Colonic mucosa (tissue), 4 donors: ENCODE measurements around the gene SNX14. TPM values are rescaled to one million over a fixed set of nuclear protein-coding genes. Genes with fewer than 3 reads are reported as not detected.

ENCODE experiments used
- DNase-seq: peaks from one replicate; pipeline ENCODE4 v3.0.0-alpha.2; 2020
- H3K27ac ChIP-seq: fragments of 200-600 bp; one replicate; pipeline ENCODE4 v1.8.0; 2021
- H3K27me3 ChIP-seq: fragments of 200-600 bp; one replicate; pipeline ENCODE4 v1.8.0; 2021
- H3K36me3 ChIP-seq: fragments of 200-600 bp; one replicate; pipeline ENCODE4 v1.8.0; 2021
- H3K4me1 ChIP-seq: fragments of 200-600 bp; one replicate; pipeline ENCODE4 v1.8.0; 2021; ENCODE audit warnings: mild to moderate bottlenecking
- H3K4me3 ChIP-seq: fragments of 200-600 bp; one replicate; pipeline ENCODE4 v1.8.0; 2021
- H3K9ac ChIP-seq, 2 donors: one replicate each; pipeline ENCODE4 v1.7.0; 2013; ENCODE audit warnings: control low read depth in 2 of 2, low read depth in 2 of 2, low read length in 2 of 2
- H3K9me3 ChIP-seq: fragments of 200-600 bp; one replicate; pipeline ENCODE4 v1.8.0; 2021
- intact Hi-C: fragments of 100-400 bp; cut with DNase I; formaldehyde crosslinking; loops from one replicate; pipeline ENCODE4 v1.14.1; 2022
- total RNA-seq, 2 donors: library from RNA; stranded (reverse); fragmentation: NEBNext Ultra II Directional in 1 of 2; extraction: Animal tissue kit (Norgen Biotek cat#: 25700) in 1 of 2; gene quantifications; one replicate each; pipeline ENCODE4 v1.2.1, GENCODE V29; 2021
- TF ChIP-seq, protein P1 (sequence below): fragments of 200-600 bp; IDR thresholded peaks from one replicate; pipeline ENCODE4 v1.8.0; 2022; ENCODE audit warnings: antibody characterized with exemption, mild to moderate bottlenecking
- donor health status: healthy.
- donor health status: DM: no; HTN: no; CAD: no.
- donor health status: DM: no; HTN: no; CAD: no.

Gene SNX14
- total RNA-seq, 2 donors from 2014 or later = 52.5 to 80.6 TPM

DNA sequence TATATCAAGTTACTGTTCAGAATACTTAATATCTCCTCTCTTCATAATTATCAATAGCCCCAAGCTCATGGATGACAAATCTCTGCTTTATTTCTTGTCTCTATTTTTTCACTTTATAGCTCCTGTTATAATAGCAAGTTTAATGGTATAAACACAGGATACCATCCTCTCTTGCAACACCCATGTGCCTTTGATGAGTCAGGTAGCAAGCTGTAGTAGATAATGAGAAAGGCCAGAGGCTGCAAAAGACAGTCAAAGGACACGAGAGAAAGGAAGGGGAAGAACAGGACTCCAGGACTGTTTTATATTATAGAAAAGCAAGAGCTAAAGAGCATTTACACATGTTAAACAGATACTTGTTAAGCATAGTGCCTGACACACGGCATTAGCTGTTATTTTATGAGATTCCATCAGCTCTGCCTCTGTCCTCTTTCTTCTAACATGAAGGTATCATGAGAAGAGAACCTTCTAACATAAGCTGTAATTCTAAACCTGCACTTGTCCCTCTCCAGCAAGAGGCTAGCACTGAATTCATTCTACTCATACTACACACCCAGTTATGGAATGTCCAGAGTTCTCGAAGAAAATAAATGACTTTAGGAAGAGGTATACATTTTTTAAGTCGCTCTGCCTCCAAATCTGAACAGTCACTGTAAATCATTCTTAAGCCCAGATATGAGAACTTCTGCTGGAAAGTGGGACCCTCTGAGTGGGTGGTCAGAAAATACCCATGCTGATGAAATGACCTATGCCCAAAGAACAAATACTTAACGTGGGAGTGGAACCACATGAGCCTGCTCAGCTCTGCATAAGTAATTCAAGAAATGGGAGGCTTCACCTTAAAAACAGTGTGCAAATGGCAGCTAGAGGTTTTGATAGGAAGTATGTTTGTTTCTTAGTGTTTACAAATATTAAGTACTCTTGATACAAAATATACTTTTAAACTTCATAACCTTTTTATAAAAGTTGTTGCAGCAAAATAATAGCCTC is 98.8 kb downstream of the SNX14 start:
- Histone ChIP-seq H3K9ac (no peak overlapping the region), H3K27me3 (no peaks in the 10 kb centered on the region), H3K36me3 (no peaks in the 10 kb centered on the region), H3K9me3 (no peaks in the 10 kb centered on the region), H3K4me3 (no peak overlapping the region), H3K27ac (no peak overlapping the region), H3K4me1 (no peaks in the 10 kb centered on the region)
- DNase-seq = no peak
- intact Hi-C loops = no loop called here
- TF ChIP-seq, protein P1, sequence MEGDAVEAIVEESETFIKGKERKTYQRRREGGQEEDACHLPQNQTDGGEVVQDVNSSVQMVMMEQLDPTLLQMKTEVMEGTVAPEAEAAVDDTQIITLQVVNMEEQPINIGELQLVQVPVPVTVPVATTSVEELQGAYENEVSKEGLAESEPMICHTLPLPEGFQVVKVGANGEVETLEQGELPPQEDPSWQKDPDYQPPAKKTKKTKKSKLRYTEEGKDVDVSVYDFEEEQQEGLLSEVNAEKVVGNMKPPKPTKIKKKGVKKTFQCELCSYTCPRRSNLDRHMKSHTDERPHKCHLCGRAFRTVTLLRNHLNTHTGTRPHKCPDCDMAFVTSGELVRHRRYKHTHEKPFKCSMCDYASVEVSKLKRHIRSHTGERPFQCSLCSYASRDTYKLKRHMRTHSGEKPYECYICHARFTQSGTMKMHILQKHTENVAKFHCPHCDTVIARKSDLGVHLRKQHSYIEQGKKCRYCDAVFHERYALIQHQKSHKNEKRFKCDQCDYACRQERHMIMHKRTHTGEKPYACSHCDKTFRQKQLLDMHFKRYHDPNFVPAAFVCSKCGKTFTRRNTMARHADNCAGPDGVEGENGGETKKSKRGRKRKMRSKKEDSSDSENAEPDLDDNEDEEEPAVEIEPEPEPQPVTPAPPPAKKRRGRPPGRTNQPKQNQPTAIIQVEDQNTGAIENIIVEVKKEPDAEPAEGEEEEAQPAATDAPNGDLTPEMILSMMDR = no peak

DNA sequence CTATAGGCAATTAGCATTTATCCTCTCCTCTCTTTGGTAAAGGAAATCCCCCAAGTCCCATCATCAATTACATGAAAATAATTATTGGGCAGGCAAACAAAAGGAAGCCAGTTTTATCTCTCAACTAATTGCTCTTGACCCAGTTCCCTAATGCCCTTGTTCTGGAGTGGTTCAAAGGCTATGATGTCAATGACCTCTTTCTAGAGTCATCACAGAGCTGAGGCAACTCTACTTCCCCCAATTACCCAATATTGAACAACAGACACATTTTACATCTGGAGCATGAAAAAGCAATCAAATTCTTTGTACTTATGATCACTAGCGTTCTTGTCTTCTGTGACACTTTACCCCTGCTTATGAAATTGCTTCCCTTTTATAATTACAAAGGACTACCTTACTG is 100.3 kb downstream of the SNX14 start:
- no peak overlapping the region for H3K9ac ChIP-seq
- no peaks in the 10 kb centered on the region for H3K27me3 ChIP-seq
- no peaks in the 10 kb centered on the region for H3K36me3 ChIP-seq
- intact Hi-C loops = no loop called here
- TF ChIP-seq, protein P1 = no peak
- DNase-seq = no peak
- no peaks in the 10 kb centered on the region for H3K9me3 ChIP-seq
- no peak overlapping the region for H3K4me3 ChIP-seq
- H3K4me1 ChIP-seq = no peaks in the 10 kb centered on the region
- no peak overlapping the region for H3K27ac ChIP-seq

DNA sequence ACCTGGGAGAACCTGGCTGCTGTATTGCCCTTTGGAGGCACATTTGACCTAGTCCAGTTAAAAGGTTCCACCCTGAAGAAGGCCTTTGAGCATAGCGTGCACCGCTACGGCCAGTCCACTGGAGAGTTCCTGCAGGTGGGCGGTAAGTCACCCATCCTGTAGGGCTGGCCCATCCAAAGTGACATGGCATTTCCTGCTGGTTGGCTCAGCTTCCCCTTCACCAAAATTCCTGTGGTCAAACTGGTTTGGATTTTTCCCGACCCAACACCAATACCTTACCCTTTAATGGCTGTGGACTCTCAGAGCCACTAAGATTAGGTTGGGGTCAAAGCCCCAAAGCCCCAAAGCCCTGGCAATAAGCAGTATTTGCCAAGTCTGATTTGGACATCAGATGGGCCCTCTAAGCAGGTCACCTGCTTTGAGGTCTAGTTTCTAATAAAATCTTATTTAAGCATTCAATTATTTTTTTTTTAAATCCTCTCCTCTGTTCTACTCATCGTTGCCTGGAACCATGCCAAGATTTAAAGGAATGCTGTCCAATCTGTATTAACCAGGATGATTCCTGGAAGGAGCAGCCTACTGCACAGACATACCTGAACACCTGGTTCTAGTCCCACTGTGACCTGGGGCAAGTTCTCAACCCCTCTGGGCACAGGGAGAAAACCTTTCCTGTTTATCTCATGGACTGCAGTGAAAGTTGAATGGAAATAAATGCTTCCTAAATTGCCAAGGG is 103.0 kb downstream of the SNX14 start:
- TF ChIP-seq, protein P1 = no peak
- H3K27ac ChIP-seq = no peak overlapping the region
- intact Hi-C loops = no loop called here
- H3K36me3 ChIP-seq = no peaks in the 10 kb centered on the region
- no peak overlapping the region for H3K9ac ChIP-seq
- no peaks in the 10 kb centered on the region for H3K9me3 ChIP-seq
- H3K4me1 ChIP-seq = no peaks in the 10 kb centered on the region
- H3K4me3 ChIP-seq = no peak overlapping the region
- no peak for DNase-seq
- H3K27me3 ChIP-seq = no peaks in the 10 kb centered on the region

DNA sequence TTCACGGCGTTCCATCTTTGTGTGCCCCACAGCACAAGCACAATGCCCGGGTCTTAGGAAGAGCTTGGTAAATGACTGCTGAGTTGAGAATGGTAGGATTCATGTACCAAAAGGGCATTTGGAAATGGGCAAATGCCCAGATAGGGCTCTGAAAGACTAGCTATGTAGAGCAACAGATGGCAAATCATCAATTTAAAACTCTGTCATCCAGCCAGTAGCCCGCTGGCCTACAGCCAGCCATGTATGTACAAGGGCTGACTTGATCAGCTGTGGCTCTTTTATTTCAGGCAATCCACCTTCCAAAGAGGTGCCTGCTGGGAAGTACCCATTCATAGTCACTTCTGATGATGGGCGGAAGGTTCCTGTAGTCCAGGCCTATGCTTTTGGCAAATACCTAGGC is 108.7 kb downstream of the SNX14 start:
- no peak overlapping the region for H3K9ac ChIP-seq
- TF ChIP-seq, protein P1 = no peak
- intact Hi-C loops = no loop called here

DNA sequence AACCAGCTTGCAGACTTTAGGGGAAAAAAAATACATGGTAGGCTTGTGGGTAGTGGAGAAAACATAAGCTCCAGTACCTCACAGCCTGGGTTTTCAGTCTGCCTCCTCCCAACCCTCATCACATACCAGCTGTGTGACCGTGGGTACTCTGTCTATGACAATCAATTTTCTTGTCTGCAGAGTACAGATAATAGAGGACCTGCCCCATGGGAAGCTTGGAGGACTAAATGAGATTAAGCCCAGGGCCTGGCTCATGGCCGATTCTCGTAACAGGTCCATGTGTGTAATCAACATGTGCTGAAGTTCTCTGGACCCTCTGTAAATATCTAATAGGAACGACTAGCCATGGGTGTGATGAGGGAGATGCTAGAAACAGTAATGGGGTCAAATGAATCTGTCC is 109.8 kb downstream of the SNX14 start:
- Histone ChIP-seq H3K9ac (no peak overlapping the region), H3K27me3 (no peaks in the 10 kb centered on the region), H3K4me3 (no peak overlapping the region), H3K36me3 (no peaks in the 10 kb centered on the region), H3K4me1 (no peaks in the 10 kb centered on the region), H3K9me3 (no peaks in the 10 kb centered on the region), H3K27ac (no peak overlapping the region)
- intact Hi-C loops = loop anchor here (2.0 kb wide), 1 partner anchor 129 kb away; no protein-coding TSS in a partner anchor
- TF ChIP-seq, protein P1 = no peak
- no peak for DNase-seq

More for the DNA sequence above, 108.7 kb downstream of the SNX14 start:
- no peak for DNase-seq
- H3K9me3 ChIP-seq = no peaks in the 10 kb centered on the region
- no peak overlapping the region for H3K27ac ChIP-seq
- H3K4me3 ChIP-seq = no peak overlapping the region
- H3K4me1 ChIP-seq = no peaks in the 10 kb centered on the region
- H3K27me3 ChIP-seq = no peaks in the 10 kb centered on the region
- H3K36me3 ChIP-seq = no peaks in the 10 kb centered on the region
